HTERT RPE-1 (cell line): ENCODE measurements around the gene PIGT.

Source experiments
- in situ Hi-C: fragments of 300-500 bp; cut with MboI; formaldehyde crosslinking; loops from 4 replicates; pipeline ENCODE4 v1.14.3; 2020; ENCODE audit warnings: low sequenced_read_pairs

The PIGT gene

GRCh38 chr20:45427236-45428149 lies 11.6 kb downstream of the PIGT start:
- in situ Hi-C loops = no loop called here

GRCh38 chr20:45429618-45430017 lies 13.7 kb downstream of the PIGT start:
- in situ Hi-C loops = no loop called here

- in situ Hi-C loops = no loop called here
These were observed 16.4 kb downstream of the PIGT start for GRCh38 chr20:45432294-45432693.

- in situ Hi-C loops = no loop called here
These were observed 17.4 kb downstream of the PIGT start for GRCh38 chr20:45433316-45433715.

GRCh38 chr20:45433976-45434375 lies 18.0 kb downstream of the PIGT start:
- in situ Hi-C loops = no loop called here

- in situ Hi-C loops = no loop called here
These were observed 21.0 kb downstream of the PIGT start for GRCh38 chr20:45436732-45437485.

GRCh38 chr20:45440424-45440823 lies 24.5 kb downstream of the PIGT start:
- in situ Hi-C loops = no loop called here

GRCh38 chr20:45440891-45441685 lies 25.1 kb downstream of the PIGT start:
- in situ Hi-C loops = no loop called here

GRCh38 chr20:45441746-45442145 lies 25.8 kb downstream of the PIGT start:
- in situ Hi-C loops = no loop called here

- in situ Hi-C loops = no loop called here
These were observed 28.1 kb downstream of the PIGT start for GRCh38 chr20:45444050-45444449.

- in situ Hi-C loops = no loop called here
These were observed 30.0 kb downstream of the PIGT start for GRCh38 chr20:45445805-45446562.

- in situ Hi-C loops = no loop called here
These were observed 32.3 kb downstream of the PIGT start for GRCh38 chr20:45448270-45448669.

- in situ Hi-C loops = no loop called here
These were observed 33.6 kb downstream of the PIGT start for GRCh38 chr20:45449528-45449927.

- in situ Hi-C loops = no loop called here
These were observed 34.3 kb downstream of the PIGT start for GRCh38 chr20:45450097-45450818.

GRCh38 chr20:45452238-45452637 lies 36.3 kb downstream of the PIGT start:
- in situ Hi-C loops = no loop called here

GRCh38 chr20:45452772-45453691 lies 37.1 kb downstream of the PIGT start:
- in situ Hi-C loops = no loop called here

- in situ Hi-C loops = no loop called here
These were observed 40.7 kb downstream of the PIGT start for GRCh38 chr20:45456632-45457031.

GRCh38 chr20:45459606-45460005 lies 43.7 kb downstream of the PIGT start:
- in situ Hi-C loops = no loop called here

GRCh38 chr20:45461225-45461624 lies 45.3 kb downstream of the PIGT start:
- in situ Hi-C loops = no loop called here
